IMR-90 (cell line): ENCODE results near the gene COL2A1. TPM values are rescaled to one million over a fixed set of nuclear protein-coding genes. Genes with fewer than 3 reads are reported as not detected.

Experiments
- ELK1 ChIP-seq: fragments of 150-350 bp; IDR thresholded peaks from 2 replicates; pipeline ENCODE4 v1.6.1; 2016; ENCODE audit warnings: low read depth, mild to moderate bottlenecking, low read length, moderate library complexity, borderline replicate concordance
- MAFK ChIP-seq: IDR thresholded peaks from 2 replicates; pipeline ENCODE4 v1.6.1; 2012; ENCODE audit warnings: low read depth, low read length, improper control_type of control experiment
- polyA plus RNA-seq, 3 experiments: library from polyadenylated mRNA; depleted of rRNA; stranded (reverse); fragments of >200 nt; gene quantifications; 2 replicates each; pipeline ENCODE4 v1.2.3, GENCODE V29; 2012; ENCODE audit warnings: low replicate concordance in 1 of 3
- total RNA-seq: library from RNA; depleted of rRNA; stranded (reverse); fragments of >200 nt; gene quantifications from 2 replicates; pipeline ENCODE4 v1.2.3, GENCODE V29; 2012

The COL2A1 gene
- total and polyA plus RNA-seq, 2 of the 4 experiments (the other 2 are of a cell fraction), result 0.05 TPM; not detected in 1

GRCh38 chr12:48028541-48029431 lies 24.5 kb upstream of the COL2A1 start (continued):
- no peak for TF ChIP-seq ELK1
- TF ChIP-seq MAFK, result no peak
